GM20000 (cell line): Measurements from ENCODE around the gene AREG.

Experiments
- DNase-seq: peaks from one replicate; pipeline ENCODE4 v3.0.0; 2012; ENCODE audit warnings: low spot score
- CTCF ChIP-seq: IDR thresholded peaks from 2 replicates; pipeline ENCODE4 v1.5.1; 2012; ENCODE audit warnings: mild to moderate bottlenecking, control low read depth; ENCODE audit errors: extremely low read depth, missing control alignments

The AREG gene

GRCh38 chr4:74420863-74421262, 24.1 kb upstream of the AREG start:
- DNase-seq, result no peak
- no peak for TF ChIP-seq CTCF

GRCh38 chr4:74423104-74423503, 21.8 kb upstream of the AREG start:
- no peak for TF ChIP-seq CTCF
- DNase-seq, result no peak

GRCh38 chr4:74424111-74424510, 20.8 kb upstream of the AREG start:
- no peak for TF ChIP-seq CTCF
- DNase-seq, result no peak

- TF ChIP-seq CTCF, result no peak
- no peak for DNase-seq
Observed at GRCh38 chr4:74426101-74426500, 18.8 kb upstream of the AREG start.

GRCh38 chr4:74428276-74428675, 16.7 kb upstream of the AREG start:
- DNase-seq, result no peak
- no peak for TF ChIP-seq CTCF

- no peak for TF ChIP-seq CTCF
- no peak for DNase-seq
Observed at GRCh38 chr4:74431113-74431826, 13.7 kb upstream of the AREG start.

GRCh38 chr4:74433043-74433442, 11.9 kb upstream of the AREG start:
- TF ChIP-seq CTCF, result no peak
- DNase-seq, result no peak
